Activated CD8-positive, alpha-beta memory T cell treated with anti-CD3 and anti-CD28 coated beads for 1 hour (primary cell): ENCODE data around the gene PCGF3.
"Not testable (repeated sequence)": the region's sequence is repeated elsewhere in the genome, so short reads cannot be mapped to it uniquely, and the experiment has no call there.

Experiments used
- DNase-seq, 2 donors: peaks; one replicate each; pipeline ENCODE4 v3.0.0-alpha.2; 2020; ENCODE audit warnings: low read depth in 1 of 2; ENCODE audit errors: extremely low read depth in 1 of 2

The PCGF3 gene

DNA sequence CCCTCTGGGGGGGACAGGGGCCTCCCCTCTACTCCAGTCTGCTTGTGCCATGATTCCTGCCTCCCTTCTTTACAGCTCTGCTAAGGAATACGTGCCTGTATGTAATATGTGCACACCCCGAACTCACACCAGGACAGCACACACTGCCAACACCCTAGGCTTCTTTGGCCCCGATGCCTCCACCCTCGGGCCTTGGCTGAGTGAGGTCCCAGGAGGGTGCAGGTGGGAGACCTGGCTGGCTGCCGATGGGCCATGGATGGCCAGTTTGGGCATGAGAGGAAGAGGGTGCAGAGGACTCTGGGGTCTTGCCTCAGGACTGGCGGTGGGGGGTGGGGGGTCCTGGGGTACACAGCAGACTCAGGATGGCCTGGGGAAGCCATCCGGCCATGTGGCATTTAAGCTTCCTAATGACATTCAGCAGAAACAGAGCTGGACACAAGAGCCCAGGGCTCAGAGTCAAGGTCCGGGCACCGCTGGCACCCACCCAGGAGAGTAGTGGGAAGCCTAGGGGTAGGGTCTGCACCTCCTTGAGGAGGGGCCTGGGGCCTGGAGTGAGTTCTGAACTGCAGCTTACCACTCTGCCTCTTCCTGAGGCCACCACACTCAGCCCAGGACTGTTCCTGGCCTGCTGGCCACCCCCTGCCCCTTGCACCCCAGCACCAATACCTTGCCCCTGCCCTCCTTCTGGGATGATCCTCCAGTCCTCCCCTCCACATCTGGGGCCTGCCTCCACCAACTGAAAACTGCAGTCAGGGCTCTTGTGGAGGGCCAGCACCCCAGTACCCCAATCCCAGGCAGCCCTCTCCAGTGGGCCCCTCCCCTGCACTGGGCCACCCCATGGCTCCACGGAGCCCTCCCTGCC, 2.1 kb upstream of the PCGF3 start:
- DNase-seq, result no peak

DNA sequence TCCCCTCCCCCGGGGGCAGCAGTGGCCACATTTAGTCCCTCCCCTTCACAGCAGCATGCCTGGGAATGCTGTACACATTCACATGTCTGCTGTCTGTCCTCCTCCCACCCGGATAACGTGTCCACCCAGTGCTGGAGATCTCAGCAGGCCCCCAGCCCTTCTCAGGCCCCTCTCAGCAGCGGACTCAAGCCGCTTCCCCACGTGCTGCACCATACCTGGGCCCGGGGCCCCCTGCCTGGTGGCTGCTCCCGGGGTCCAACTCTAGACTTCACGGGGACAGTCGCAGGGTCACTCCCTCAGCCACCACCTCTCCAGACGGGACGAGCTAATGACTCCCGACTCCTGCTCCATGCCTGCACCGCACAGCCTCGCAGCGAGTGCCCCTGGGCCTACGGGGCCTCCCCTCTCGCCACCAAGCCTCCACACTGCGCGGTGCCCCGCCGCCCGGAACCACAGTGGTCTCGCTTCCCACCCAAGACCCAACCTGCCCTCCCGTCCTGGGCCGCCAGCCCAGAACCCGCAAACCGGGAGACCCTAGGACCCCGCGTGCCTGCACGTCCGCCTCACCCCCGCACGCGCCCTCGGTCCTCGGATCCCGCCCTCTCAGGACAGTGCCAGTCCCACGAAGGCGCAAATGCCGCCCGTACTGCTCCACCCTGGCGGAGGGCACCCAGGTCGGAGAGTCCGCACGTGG, 1.3 kb upstream of the PCGF3 start:
- DNase-seq, result no peak

DNA sequence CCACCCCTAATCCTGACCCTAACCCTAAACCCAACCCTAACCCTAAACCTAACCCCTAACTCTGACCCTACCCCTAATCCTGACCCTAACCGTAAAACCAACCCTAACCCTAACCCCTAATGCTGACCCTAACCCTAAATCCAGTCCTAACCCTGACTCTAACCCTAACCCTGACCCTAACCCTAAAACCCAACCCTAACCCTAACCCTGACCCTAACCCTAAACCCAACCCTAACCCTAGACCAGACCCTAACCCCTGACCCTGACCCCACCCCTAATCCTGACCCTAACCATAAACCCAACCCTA, 708 bp upstream of the PCGF3 start:
- no peak for DNase-seq

DNA sequence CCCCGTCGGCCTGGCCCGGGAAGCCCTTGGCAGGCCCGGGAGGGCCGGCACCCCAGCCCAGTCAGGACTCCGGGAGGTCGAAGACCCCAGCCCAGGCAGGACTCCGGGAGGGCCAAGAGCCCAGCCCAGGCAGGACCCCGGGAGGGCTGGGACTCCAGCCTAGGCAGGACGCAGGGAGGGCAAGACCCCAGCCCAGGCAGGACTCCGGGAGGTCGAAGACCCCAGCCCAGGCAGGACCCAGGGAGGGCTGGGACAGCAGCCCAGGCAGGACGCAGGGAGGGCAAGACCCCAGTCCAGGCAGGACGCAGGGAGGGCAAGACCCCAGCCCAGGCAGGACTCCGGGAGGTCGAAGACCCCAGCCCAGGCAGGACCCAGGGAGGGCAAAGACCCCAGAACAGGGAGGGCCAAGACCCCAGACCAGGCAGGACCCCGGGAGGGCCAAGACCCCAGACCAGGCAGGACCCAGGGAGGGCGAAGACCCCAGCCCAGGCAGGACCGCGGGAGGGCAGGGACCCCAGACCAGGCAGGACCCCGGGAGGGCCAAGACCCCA, 526 bp downstream of the PCGF3 start:
- DNase-seq, result not testable (repeated sequence)

DNA sequence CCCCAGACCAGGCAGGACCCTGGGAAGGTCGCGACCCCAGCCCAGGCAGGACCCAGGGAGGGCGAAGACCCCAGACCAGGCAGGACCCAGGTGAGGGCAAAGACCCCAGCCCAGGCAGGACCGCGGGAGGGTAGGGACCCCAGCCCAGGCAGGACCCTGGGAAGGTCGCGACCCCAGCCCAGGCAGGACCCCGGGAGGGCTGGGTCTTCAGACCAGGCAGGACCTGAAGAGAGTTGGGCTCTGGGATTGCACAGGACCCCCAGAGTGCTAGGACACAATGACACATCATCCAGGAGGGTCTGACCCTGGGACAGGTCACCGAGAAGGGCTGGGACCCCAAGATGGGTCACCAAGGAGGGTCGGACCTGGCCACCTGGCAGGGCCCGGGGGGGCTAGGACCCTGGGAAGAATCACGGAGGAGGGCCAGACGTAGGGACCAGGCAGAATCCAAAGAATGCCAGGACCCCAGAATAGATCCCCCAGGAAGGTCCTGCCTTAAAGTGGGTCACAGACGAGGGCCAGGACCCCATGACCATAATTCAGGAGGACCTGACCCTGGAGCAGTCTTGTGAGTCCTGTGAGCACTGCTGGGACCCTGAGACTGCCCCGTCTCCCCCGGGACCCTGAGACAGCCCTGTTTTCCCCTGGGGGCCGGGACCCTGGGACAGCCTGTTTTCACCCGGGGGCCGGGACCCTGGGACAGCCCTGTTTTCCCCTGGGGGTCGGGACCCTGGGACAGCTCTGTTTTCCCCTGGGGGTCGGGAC, 1.4 kb downstream of the PCGF3 start:
- DNase-seq, result no peak

DNA sequence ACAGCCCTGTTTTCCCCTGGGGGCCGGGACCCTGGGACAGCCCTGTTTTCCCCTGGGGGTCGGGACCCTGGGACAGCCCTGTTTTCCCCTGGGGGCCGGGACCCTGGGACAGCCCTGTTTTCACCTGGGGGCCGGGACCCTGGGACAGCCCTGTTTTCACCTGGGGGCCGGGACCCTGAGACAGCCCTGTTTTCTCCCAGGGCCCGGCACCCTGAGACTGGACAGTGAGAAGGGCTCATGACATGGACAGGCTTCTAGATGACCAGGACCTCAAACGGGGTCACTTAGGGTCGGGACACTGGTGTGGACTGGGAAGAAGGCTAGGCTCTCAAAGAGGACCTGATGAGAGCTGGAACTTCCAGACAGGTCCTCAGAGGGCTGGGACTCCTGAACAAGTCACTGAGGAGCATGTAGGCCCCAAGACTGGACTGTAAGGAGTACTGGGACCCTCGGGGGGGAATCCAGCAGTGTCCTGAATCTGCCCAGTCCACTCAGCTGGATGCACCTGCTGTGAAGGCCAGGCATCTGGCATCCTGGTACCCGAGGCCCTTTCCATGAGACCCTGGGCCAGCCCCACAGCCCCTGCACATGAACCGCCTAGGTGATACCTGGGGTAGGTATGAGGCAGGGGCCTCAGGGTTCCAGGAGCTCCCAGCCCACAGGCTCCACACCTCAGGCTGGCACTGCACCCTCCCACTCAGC, 2.4 kb downstream of the PCGF3 start:
- no peak for DNase-seq

DNA sequence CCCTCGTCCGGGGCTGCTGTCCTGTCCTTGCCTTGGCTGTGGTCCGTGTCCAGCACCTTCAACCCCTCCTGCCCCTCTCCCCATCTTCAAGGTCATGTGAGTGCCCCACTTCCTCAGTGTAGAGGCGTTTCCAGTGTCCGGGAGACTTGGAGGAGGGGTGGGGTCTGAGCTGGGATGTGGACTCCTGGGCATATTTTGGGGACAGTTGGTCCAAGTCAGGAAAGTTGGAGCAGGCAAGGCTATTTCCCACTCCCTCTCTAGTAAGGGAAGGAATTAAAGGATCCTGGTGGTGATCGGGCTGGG, 3.0 kb downstream of the PCGF3 start:
- DNase-seq, result no peak

DNA sequence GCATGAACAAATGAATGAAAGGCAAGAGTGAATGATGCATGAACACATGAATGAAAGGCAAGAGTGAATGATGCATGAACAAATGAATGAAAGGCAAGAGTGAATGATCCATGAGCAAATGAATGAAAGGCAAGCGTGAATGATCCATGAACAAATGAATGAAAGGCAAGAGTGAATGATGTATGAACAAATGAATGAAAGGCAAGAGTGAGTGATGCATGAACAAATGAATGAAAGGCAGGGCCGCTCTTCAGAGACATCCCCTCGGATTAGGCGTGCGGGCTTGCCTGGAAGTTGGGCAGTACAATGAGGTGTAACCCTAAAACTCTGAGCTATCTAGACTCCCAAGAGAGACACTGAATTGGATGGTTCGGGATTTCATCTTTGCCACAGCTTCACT, 3.7 kb downstream of the PCGF3 start:
- DNase-seq, result no peak

DNA sequence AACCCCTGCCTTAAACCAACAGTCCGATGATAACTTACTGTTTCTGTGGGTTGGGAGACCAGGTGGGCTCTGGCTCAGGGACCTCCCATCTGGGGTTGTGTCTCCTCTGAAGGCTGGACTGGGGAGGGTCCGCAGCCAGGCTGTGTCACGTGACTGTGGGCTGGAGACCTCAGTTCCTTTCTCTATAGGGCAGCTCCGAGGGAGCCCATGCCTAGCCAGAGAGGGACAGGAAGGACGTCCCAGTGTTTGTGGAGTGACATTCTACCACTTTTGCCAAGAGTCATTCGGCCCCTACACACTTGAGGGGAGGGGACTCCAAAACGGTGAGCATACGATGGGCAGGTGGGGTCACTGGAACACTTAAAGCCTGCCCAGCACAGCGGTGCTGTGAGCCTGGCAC, 4.5 kb downstream of the PCGF3 start:
- no peak for DNase-seq

DNA sequence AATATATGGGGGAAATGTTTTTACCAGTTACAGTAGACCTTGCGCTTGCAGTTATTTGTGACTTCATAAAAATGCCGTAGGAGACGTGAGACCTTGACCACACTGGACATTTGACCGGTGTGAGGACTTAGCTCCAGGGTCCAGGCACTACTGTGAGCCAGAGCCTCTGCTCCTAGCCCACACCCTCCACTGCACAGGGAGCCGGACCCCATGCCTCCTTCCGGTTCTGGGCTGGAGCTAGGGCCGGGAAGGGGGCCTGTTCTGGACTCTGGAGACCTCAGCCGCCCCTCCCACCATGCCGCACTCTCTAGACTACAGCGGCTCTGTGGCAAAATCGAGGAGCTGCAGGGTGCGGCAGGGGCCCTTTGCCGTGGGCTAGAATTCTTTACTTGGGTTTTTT, 5.3 kb downstream of the PCGF3 start:
- no peak for DNase-seq

DNA sequence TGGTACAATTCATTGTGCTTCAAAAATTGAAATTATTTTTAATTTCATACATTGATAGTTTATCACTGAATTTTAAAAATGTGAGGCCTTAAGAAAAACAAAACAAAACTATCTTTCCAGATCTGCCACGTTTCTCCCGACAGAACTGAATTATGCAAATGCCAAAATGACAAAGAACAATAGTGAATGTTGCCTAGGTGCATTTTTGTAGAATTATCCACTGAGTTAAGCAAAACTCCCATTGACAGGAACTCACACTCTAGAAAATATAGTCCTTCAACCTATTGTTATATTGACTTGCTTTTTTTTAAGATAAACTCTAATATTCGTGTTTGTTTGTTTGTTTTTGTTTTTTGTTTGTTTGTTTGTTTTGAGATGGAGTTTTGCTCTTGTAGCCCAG, 6.5 kb downstream of the PCGF3 start:
- no peak for DNase-seq

DNA sequence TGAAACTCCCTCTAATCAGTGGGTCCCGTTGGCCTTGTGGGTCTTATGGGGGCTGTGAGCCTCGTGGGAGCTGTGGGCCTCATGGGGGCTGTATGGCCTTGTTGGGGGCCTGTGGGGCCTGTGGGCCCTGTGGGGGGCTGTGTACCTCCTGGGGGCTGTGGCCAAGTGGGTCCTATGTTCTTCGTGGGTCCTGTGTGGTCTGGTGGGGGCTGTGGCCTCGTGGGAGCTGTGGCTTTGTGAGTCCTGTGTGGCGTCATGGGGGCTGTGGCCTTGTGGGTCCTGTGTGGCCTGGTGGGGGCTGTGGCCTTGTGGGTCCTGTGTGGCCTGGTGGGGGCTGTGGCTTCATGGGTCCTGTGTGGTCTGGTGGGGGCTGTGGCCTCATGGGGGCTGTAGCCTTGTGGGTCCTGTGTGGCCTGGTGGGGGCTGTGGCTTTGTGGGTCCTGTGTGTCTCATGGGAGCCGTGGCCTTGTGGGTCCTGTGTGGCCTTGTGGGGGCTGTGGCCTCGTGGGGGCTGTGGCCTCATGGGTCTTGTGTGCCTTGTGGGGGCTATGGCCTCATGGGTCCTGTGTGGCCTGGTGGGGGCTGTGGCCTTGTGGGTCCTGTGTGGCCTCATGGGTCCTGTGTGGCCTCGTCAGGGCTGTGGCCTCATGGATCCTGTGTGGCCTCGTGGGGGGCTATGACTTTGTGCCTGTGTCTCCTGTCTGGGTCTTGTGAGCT, 7.4 kb downstream of the PCGF3 start:
- no peak for DNase-seq

DNA sequence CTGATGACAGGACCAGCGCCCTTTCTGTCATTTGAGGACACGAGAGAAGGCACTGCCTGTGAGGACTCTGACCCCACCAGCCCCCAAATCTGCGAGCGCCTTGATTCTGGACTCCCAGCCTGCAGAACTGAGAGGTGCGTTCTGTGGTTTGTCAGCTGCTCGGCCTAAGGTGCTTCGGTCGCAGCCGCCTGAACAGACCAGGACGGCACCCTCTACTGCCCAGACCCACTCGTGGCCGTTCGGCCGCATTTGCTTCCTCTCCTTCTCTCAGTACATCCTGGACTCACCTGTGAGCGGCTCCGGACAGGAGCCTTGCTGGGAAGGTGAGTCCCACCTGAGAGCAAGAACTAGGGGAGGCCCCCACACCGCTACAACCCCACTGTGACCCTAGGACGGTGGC, 8.5 kb downstream of the PCGF3 start:
- no peak for DNase-seq

DNA sequence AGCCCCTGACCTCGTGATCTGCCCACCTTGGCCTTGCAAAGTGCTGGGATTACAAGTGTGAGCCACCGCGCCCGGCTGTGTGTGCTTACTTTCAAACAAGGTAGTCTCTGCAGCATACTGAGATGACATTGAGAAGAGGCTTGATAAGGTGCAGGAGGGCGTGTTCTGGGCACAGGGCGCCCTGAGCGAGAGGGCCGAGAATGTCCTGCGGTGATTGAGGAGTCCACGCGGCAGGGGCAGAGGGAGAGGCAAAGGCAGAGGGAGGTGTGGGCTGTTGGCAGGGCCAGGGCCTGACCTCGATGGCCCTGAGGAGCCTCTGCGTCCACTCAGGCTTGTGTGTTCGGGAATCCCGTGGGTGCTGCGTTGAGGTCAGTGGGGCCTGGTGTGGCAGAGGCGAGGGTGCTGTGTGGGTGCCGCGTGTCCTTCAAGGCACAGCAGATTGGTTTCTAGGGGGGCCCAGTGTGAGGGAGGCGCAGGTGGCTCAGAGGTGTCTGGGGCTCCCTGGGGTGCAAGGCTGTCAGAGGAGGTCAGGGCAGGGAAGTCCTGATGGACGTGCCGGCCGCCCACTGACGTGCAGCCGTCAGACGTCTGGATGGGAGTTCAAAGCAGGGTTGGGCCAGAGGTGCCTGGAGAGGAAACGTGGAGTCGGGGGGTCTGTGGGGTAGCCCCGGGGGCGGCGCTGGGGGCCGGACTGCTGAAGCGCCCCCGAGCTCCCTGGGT, 12.1 kb downstream of the PCGF3 start:
- no peak for DNase-seq

DNA sequence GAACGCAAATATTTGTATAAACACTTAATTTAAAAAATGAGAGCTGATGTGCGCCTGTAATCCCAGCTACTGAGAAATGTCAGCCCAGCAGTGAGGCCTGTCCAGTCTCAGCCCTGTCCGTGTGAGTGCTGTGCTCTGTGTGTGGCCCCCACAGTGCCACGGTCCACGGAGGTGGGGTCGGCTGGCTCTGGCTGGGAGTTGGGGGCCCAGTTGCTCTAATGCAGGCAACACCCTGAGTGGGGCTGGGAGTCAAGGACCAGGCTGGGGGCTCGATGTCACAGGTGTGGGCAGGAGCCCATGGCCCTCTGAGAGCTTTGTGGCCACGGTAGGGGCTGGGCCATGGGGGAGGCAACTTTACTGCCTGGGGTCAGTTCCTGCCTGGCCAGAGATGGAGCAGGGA, 12.8 kb downstream of the PCGF3 start:
- no peak for DNase-seq

DNA sequence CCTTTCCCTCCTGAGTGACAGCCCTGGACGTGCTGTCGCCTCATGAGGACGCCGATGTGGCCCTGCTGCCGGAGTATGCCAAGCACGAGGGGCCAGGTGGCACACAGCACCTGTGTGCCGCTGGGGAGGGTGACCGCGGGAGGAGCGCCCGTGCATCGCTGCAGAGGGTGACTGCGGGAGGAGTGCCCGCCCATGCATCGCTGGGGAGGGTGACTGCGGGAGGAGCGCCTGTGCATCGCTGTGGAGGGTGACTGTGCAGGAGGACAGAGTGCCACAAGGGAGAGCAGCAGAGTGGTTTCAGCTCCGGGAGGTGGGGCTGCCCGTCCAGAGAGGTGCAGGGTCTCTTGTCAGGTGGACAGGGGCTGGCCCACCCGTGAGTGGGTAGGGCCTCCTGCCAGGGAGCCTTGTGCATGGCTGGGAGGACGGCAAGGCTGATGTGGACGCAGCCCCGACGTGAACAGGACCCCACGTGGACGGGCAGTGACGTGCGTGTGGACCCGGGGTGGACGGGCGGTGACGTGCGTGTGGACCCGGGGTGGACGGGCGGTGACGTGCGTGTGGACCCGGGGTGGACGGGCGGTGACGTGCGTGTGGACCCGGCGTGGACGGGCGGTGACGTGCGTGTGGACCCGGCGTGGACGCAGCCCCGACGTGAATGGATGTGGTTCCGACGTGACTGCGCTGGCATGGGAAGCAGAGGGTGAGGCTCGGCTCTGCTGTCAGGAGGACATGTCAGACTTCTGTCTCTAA, 14.7 kb downstream of the PCGF3 start:
- DNase-seq, result no peak

DNA sequence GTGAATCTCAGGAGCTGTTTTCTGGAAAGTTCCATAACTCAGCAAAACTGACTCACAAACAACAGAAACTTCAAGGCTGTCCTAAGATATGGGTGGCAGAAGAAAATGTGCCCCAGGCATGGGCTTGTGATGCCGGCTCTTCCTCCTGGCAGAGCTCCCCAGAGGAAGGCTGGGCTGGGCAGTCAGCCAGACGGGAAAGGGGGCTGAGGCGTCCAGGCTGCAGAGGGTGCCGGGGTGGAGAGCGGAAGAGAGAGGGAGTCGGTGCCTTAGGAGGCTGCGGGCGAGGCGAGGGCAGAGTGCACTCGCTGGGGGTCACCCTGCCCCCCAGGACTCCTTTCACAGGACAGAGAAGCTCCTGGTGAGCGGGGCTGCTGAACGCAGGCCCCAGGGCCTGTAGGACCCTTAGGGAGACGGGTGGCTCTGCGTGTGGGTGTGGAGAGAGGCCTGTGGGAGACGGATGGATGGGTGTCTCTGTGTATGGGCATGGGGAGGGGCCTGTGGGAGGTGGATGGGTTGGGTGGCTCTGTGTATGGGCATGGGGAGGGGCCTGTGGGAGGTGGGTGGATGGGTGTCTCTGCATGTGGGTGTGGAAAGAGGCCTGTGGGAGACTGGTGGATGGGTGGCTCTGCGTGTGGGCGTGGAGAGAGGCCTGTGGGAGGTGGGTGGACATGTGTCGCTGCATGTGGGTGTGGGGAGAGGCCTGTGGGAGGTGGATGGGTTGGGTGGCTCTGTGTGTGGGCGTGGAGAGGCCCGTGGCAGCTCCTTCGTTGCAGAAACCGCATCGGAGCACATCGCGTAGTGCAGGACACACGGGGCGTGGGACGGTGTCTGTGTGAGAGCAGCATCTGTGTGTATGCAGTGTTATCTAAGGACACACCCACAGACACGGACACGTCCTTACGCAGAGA, 15.9 kb downstream of the PCGF3 start:
- DNase-seq, result no peak

DNA sequence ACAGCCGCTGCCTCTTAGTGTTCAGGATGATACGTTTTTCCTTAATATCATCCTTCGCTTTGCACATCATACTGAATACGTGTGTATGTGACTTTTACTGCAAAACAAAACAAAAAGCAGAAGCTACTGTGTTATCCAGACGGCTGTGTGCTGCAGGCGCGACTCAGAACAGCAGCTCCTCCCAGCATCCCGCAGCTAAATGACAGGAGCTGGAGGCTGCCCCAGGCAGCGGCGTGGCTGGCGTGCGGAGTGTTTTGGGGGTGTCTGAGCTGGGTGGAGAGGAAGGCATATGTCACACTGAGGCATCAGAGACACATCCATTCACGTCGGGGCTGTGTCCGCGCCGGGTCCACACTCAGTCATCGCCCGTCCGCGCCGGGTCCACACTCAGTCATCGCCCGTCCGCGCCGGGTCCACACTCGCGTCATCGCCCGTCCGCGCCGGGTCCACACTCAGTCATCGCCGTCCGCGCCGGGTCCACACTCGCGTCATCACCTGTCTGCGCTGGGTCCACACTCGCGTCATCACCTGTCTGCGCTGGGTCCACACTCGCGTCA, 16.6 kb downstream of the PCGF3 start:
- no peak for DNase-seq
